ENCODE measurements around the gene PSD2. TPM values are rescaled to one million over a fixed set of nuclear protein-coding genes. Genes with fewer than 3 reads are reported as not detected.

The PSD2 gene
- total and polyA plus RNA-seq, 2 donors (not counting 1 experiment from before 2014, with no cell fraction given) = 0.10 to 0.17 TPM

DNA sequence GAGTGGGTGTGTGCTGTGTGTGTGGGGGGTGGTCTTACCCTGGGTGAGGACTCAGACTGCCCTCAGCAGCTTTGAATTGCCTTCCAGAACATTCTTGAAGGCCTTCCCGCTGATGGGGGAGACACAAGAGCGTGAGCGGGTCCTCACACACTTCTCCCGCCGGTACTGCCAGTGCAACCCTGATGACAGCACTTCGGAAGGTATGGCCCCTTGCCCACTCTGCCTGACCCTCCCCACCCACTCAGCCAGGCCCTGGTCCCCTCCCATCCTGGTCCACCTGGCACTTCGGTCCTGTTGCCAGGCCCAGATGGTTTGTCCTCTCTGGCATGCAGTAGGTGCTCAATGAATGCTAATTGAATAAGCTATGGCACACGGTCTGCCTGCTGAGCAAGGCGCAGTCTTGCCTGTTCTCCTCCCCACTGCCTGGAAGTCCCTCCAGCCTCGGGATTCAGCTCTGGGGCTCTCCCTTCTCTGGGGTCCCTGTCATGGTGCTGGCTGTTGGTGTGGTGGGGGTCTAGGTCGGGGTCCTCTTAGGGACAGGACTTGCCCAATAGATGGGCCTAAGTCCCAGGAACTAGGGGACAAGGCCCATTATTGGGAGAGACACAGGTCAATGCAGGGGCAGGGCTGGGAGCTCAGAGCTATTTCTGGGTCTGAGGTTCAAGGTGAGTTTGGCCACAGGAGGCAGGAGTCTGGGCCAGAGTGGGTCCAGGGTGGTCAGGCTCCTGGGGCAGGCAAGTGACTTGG lies 26.4 kb downstream of the PSD2 start:
- H3K4me1 Mint-ChIP-seq = no peaks in the 10 kb centered on the region
- Histone ChIP-seq H3K79me2 (ENCODE audit: control insufficient read depth, insufficient read depth, low read length) (no peaks in the 10 kb centered on the region), H3K27me3 (replicated peaks in 1 of 4; ENCODE audit: control extremely low read depth in 1 of 4, control insufficient read depth in 3 of 4, insufficient read depth in 4 of 4, low read length in 3 of 4) (peaks cover 0 to 8% (median 3%) of the 10 kb centered on the region in 4 experiments), H3K4me1 (ENCODE audit: control insufficient read depth in 2 of 2, insufficient read depth in 2 of 2, low read length in 2 of 2) (no peaks in the 10 kb centered on the region), H4K20me1 (ENCODE audit: control insufficient read depth, insufficient read depth, low read length, poor library complexity, severe bottlenecking) (no peaks in the 10 kb centered on the region), H3K4me2 (replicated peaks; ENCODE audit: low read depth, low read length, poor library complexity, severe bottlenecking) (no peak overlapping the region), H2AFZ (ENCODE audit: insufficient read depth, low read depth, low read length, poor library complexity, severe bottlenecking) (no peak overlapping the region), H3K36me3 (replicated peaks in 1 of 2; ENCODE audit: control extremely low read depth in 1 of 2, control insufficient read depth in 1 of 2, extremely low read depth in 1 of 2, insufficient read depth in 2 of 2, low read length in 1 of 2) (no peaks in the 10 kb centered on the region), H3K4me3 (ENCODE audit: control extremely low read depth in 1 of 5, extremely low read depth in 1 of 5, insufficient read depth in 1 of 5, low read depth in 2 of 5, low read length in 4 of 5) (no peak overlapping the region), H3K27ac (ENCODE audit: low read length in 2 of 2) (no peak overlapping the region), H3K9me3 (ENCODE audit: control extremely low read depth in 1 of 3, control insufficient read depth in 2 of 3, insufficient read depth in 1 of 3, low read length in 2 of 3) (peaks cover 0 to 23% (median 7%) of the 10 kb centered on the region in 3 donors), H3K9ac (ENCODE audit: low read length) (no peak overlapping the region)
- H3K27ac Mint-ChIP-seq = no peak overlapping the region
- DNase-seq = no peak
- no peak for ATAC-seq (ENCODE audit: low read depth)
- CTCF ChIA-PET = no interaction called here
- intact Hi-C loops (cut with micrococcal nuclease) = no loop called here
- POLR2A ChIA-PET = no interaction called here
- TF ChIP-seq, protein P1, sequence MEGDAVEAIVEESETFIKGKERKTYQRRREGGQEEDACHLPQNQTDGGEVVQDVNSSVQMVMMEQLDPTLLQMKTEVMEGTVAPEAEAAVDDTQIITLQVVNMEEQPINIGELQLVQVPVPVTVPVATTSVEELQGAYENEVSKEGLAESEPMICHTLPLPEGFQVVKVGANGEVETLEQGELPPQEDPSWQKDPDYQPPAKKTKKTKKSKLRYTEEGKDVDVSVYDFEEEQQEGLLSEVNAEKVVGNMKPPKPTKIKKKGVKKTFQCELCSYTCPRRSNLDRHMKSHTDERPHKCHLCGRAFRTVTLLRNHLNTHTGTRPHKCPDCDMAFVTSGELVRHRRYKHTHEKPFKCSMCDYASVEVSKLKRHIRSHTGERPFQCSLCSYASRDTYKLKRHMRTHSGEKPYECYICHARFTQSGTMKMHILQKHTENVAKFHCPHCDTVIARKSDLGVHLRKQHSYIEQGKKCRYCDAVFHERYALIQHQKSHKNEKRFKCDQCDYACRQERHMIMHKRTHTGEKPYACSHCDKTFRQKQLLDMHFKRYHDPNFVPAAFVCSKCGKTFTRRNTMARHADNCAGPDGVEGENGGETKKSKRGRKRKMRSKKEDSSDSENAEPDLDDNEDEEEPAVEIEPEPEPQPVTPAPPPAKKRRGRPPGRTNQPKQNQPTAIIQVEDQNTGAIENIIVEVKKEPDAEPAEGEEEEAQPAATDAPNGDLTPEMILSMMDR (IDR thresholded peaks at IDR 0.05) = no peak
- no peak for TF ChIP-seq EZH2 (IDR thresholded peaks at IDR 0.05; ENCODE audit: borderline replicate concordance, insufficient read depth, low read depth, low read length, poor library complexity, severe bottlenecking)
- 85% methylated on average over 10 of the region's 11 CpGs for WGBS (ENCODE audit: insufficient coverage)
- peaks cover 45% of the 10 kb centered on the region for H3K27me3 Mint-ChIP-seq
- no peak overlapping the region for H3K4me3 Mint-ChIP-seq
- H3K9me3 Mint-ChIP-seq (ENCODE audit: insufficient read depth) = peaks cover 3% of the 10 kb centered on the region
